Measurements from ENCODE around the gene MYO1G.

The MYO1G gene

GRCh38 chr7:45013465-45013967 lies 34.7 kb upstream of the MYO1G start:
- Histone ChIP-seq H3K4me1 (ENCODE audit: control insufficient read depth, insufficient read depth, low read depth, low read length) (no peaks in the 10 kb centered on the region), H3K4me3 (ENCODE audit: insufficient read depth in 1 of 2, low read depth in 1 of 2, low read length in 2 of 2) (no peak overlapping the region), H2AK5ac (ENCODE audit: low read length, severe bottlenecking) (no peak overlapping the region), H2BK5ac (ENCODE audit: low read depth, low read length, poor library complexity, severe bottlenecking) (no peak overlapping the region), H2AFZ (ENCODE audit: low read depth, low read length) (no peak overlapping the region), H3K14ac (ENCODE audit: low read length in 2 of 2) (no peak overlapping the region), H3K9me3 (ENCODE audit: control insufficient read depth, low read length) (no peaks in the 10 kb centered on the region), H2BK15ac (ENCODE audit: low read depth, poor library complexity, severe bottlenecking) (no peak overlapping the region), H3K4me2 (ENCODE audit: low read length, poor library complexity, severe bottlenecking) (no peak overlapping the region), H3K27ac (ENCODE audit: low read length, poor library complexity, severe bottlenecking) (no peak overlapping the region), H3K36me3 (ENCODE audit: control insufficient read depth in 1 of 2, insufficient read depth in 2 of 2, low read depth in 1 of 2, low read length in 2 of 2) (peaks cover 11 to 35% of the 10 kb centered on the region in 2 experiments), H2BK12ac (ENCODE audit: low read length in 2 of 2) (no peak overlapping the region), H4K8ac (ENCODE audit: low read length) (no peak overlapping the region), H3K79me1 (replicated peaks; ENCODE audit: low read length, poor library complexity, severe bottlenecking) (peaks cover 21% of the 10 kb centered on the region), H2BK120ac (ENCODE audit: low read depth, low read length) (no peak overlapping the region), H3K4ac (ENCODE audit: low read depth in 1 of 2, low read length in 2 of 2) (no peak overlapping the region), H3K18ac (ENCODE audit: low read depth in 1 of 2, low read length in 2 of 2) (no peak overlapping the region), H3K9ac (ENCODE audit: low read length) (no peak overlapping the region), H3K23ac (ENCODE audit: low read length in 2 of 2) (no peak overlapping the region), H4K91ac (ENCODE audit: low read length) (no peak overlapping the region), H3K27me3 (ENCODE audit: control insufficient read depth in 1 of 2, insufficient read depth in 1 of 2, low read length in 2 of 2) (no peaks in the 10 kb centered on the region)
- DNase-seq, result no peak
- WGBS, result no CpG with 5 or more reads among the region's 2 CpGs

- Histone ChIP-seq H2BK15ac (ENCODE audit: low read depth, poor library complexity, severe bottlenecking) (no peak overlapping the region), H4K91ac (ENCODE audit: low read length) (no peak overlapping the region), H3K9ac (ENCODE audit: low read length) (no peak overlapping the region), H4K8ac (ENCODE audit: low read length) (no peak overlapping the region), H3K36me3 (ENCODE audit: control insufficient read depth in 1 of 2, insufficient read depth in 2 of 2, low read depth in 1 of 2, low read length in 2 of 2) (peaks cover 11 to 25% of the 10 kb centered on the region in 2 experiments), H3K14ac (ENCODE audit: low read length in 2 of 2) (no peak overlapping the region), H3K23ac (ENCODE audit: low read length in 2 of 2) (no peak overlapping the region), H2AK5ac (ENCODE audit: low read length, severe bottlenecking) (no peak overlapping the region), H3K79me1 (replicated peaks; ENCODE audit: low read length, poor library complexity, severe bottlenecking) (peaks cover 23% of the 10 kb centered on the region), H3K9me3 (ENCODE audit: control insufficient read depth, low read length) (no peaks in the 10 kb centered on the region), H2BK120ac (ENCODE audit: low read depth, low read length) (no peak overlapping the region), H2BK12ac (ENCODE audit: low read length in 2 of 2) (no peak overlapping the region), H3K4me3 (ENCODE audit: insufficient read depth in 1 of 2, low read depth in 1 of 2, low read length in 2 of 2) (no peak overlapping the region), H3K18ac (ENCODE audit: low read depth in 1 of 2, low read length in 2 of 2) (no peak overlapping the region), H3K4me2 (ENCODE audit: low read length, poor library complexity, severe bottlenecking) (no peak overlapping the region), H3K4ac (ENCODE audit: low read depth in 1 of 2, low read length in 2 of 2) (no peak overlapping the region), H3K4me1 (ENCODE audit: control insufficient read depth, insufficient read depth, low read depth, low read length) (no peaks in the 10 kb centered on the region), H3K27ac (ENCODE audit: low read length, poor library complexity, severe bottlenecking) (no peak overlapping the region), H2BK5ac (ENCODE audit: low read depth, low read length, poor library complexity, severe bottlenecking) (no peak overlapping the region), H3K27me3 (ENCODE audit: control insufficient read depth in 1 of 2, insufficient read depth in 1 of 2, low read length in 2 of 2) (no peaks in the 10 kb centered on the region), H2AFZ (ENCODE audit: low read depth, low read length) (no peak overlapping the region)
- WGBS, result 100% methylated on average over 7 of the region's 7 CpGs
- DNase-seq, result no peak
Measured at GRCh38 chr7:45007571-45008328, 28.9 kb upstream of the MYO1G start.

GRCh38 chr7:45007106-45007505 lies 28.3 kb upstream of the MYO1G start:
- no peak overlapping the region for H3K4ac ChIP-seq (ENCODE audit: low read depth in 1 of 2, low read length in 2 of 2)
- 97% methylated on average over 3 of the region's 7 CpGs for WGBS
- H2BK15ac ChIP-seq (ENCODE audit: low read depth, poor library complexity, severe bottlenecking), result no peak overlapping the region
- H2BK120ac ChIP-seq (ENCODE audit: low read depth, low read length), result no peak overlapping the region
- H3K18ac ChIP-seq (ENCODE audit: low read depth in 1 of 2, low read length in 2 of 2), result no peak overlapping the region
- no peak overlapping the region for H3K23ac ChIP-seq (ENCODE audit: low read length in 2 of 2)
- no peak overlapping the region for H3K4me3 ChIP-seq (ENCODE audit: insufficient read depth in 1 of 2, low read depth in 1 of 2, low read length in 2 of 2)
- no peak overlapping the region for H3K27ac ChIP-seq (ENCODE audit: low read length, poor library complexity, severe bottlenecking)
- H3K4me2 ChIP-seq (ENCODE audit: low read length, poor library complexity, severe bottlenecking), result no peak overlapping the region
- H3K4me1 ChIP-seq (ENCODE audit: control insufficient read depth, insufficient read depth, low read depth, low read length), result no peaks in the 10 kb centered on the region
- peaks cover 11 to 26% of the 10 kb centered on the region in 2 experiments for H3K36me3 ChIP-seq (ENCODE audit: control insufficient read depth in 1 of 2, insufficient read depth in 2 of 2, low read depth in 1 of 2, low read length in 2 of 2)
- no peak overlapping the region for H2BK5ac ChIP-seq (ENCODE audit: low read depth, low read length, poor library complexity, severe bottlenecking)
- no peak overlapping the region for H4K91ac ChIP-seq (ENCODE audit: low read length)
- H3K9ac ChIP-seq (ENCODE audit: low read length), result no peak overlapping the region
- no peaks in the 10 kb centered on the region for H3K9me3 ChIP-seq (ENCODE audit: control insufficient read depth, low read length)
- H2AK5ac ChIP-seq (ENCODE audit: low read length, severe bottlenecking), result no peak overlapping the region
- no peak overlapping the region for H2AFZ ChIP-seq (ENCODE audit: low read depth, low read length)
- DNase-seq, result no peak
- H3K79me1 ChIP-seq (replicated peaks; ENCODE audit: low read length, poor library complexity, severe bottlenecking), result peaks cover 25% of the 10 kb centered on the region
- no peak overlapping the region for H2BK12ac ChIP-seq (ENCODE audit: low read length in 2 of 2)
- no peaks in the 10 kb centered on the region for H3K27me3 ChIP-seq (ENCODE audit: control insufficient read depth in 1 of 2, insufficient read depth in 1 of 2, low read length in 2 of 2)
- no peak overlapping the region for H3K14ac ChIP-seq (ENCODE audit: low read length in 2 of 2)
- H4K8ac ChIP-seq (ENCODE audit: low read length), result no peak overlapping the region

GRCh38 chr7:45003789-45004188 lies 25.0 kb upstream of the MYO1G start:
- DNase-seq, result no peak
- Histone ChIP-seq H3K4me2 (ENCODE audit: low read length, poor library complexity, severe bottlenecking) (no peak overlapping the region), H3K4me3 (ENCODE audit: insufficient read depth in 1 of 2, low read depth in 1 of 2, low read length in 2 of 2) (no peak overlapping the region), H3K23ac (ENCODE audit: low read length in 2 of 2) (no peak overlapping the region), H3K18ac (ENCODE audit: low read depth in 1 of 2, low read length in 2 of 2) (no peak overlapping the region), H3K79me1 (replicated peaks; ENCODE audit: low read length, poor library complexity, severe bottlenecking) (peaks cover 20% of the 10 kb centered on the region), H2AFZ (ENCODE audit: low read depth, low read length) (no peak overlapping the region), H3K27me3 (ENCODE audit: control insufficient read depth in 1 of 2, insufficient read depth in 1 of 2, low read length in 2 of 2) (no peaks in the 10 kb centered on the region), H3K27ac (ENCODE audit: low read length, poor library complexity, severe bottlenecking) (no peak overlapping the region), H2AK5ac (ENCODE audit: low read length, severe bottlenecking) (no peak overlapping the region), H2BK5ac (ENCODE audit: low read depth, low read length, poor library complexity, severe bottlenecking) (no peak overlapping the region), H2BK12ac (ENCODE audit: low read length in 2 of 2) (no peak overlapping the region), H3K9ac (ENCODE audit: low read length) (no peak overlapping the region), H3K9me3 (ENCODE audit: control insufficient read depth, low read length) (no peaks in the 10 kb centered on the region), H4K91ac (ENCODE audit: low read length) (no peak overlapping the region), H2BK120ac (ENCODE audit: low read depth, low read length) (no peak overlapping the region), H3K36me3 (ENCODE audit: control insufficient read depth in 1 of 2, insufficient read depth in 2 of 2, low read depth in 1 of 2, low read length in 2 of 2) (peaks cover 11 to 19% of the 10 kb centered on the region in 2 experiments), H2BK15ac (ENCODE audit: low read depth, poor library complexity, severe bottlenecking) (no peak overlapping the region), H3K14ac (ENCODE audit: low read length in 2 of 2) (no peak overlapping the region), H3K4me1 (ENCODE audit: control insufficient read depth, insufficient read depth, low read depth, low read length) (peaks cover 4% of the 10 kb centered on the region), H4K8ac (ENCODE audit: low read length) (no peak overlapping the region), H3K4ac (ENCODE audit: low read depth in 1 of 2, low read length in 2 of 2) (no peak overlapping the region)
- 93% methylated on average over 3 of the region's 4 CpGs for WGBS

Measured in mesenchymal stem cell (in vitro differentiated cells and primary cell).